GM18507 (cell line): Measurements from ENCODE around the gene PGC.

Source experiments
- DNase-seq: peaks from one replicate; pipeline ENCODE4 v3.0.0; 2011; ENCODE audit warnings: low read depth; ENCODE audit not compliant: insufficient read length; ENCODE audit errors: extremely low spot score
- FAIRE-seq: peaks from 2 replicates; lab custom pipeline; 2011; peaks lifted over from hg19 to GRCh38; lab: Jason Lieb, UNC

Gene PGC

GRCh38 chr6:41733360-41733706 lies 13.9 kb downstream of the PGC start:
- FAIRE-seq (no peak), DNase-seq (no peak)

GRCh38 chr6:41732591-41733359 lies 14.4 kb downstream of the PGC start:
- peak; percentile 98 for FAIRE-seq

GRCh38 chr6:41732149-41732548 lies 15.0 kb downstream of the PGC start:
- FAIRE-seq, result no peak

More at GRCh38 chr6:41732591-41733359, 14.4 kb downstream of the PGC start:
- no peak for DNase-seq

GRCh38 chr6:41731561-41732086 lies 15.6 kb downstream of the PGC start:
- FAIRE-seq, result peak; percentile 12

More at GRCh38 chr6:41732149-41732548, 15.0 kb downstream of the PGC start:
- DNase-seq, result no peak

GRCh38 chr6:41730531-41731436 lies 16.4 kb downstream of the PGC start:
- FAIRE-seq (peak; percentile 78), DNase-seq (no peak)

More at GRCh38 chr6:41731561-41732086, 15.6 kb downstream of the PGC start:
- DNase-seq, result no peak

GRCh38 chr6:41729624-41730023 lies 17.6 kb downstream of the PGC start:
- DNase-seq, result no peak
- FAIRE-seq, result no peak

- DNase-seq (no peak), FAIRE-seq (peak; percentile 5)
These were observed 18.2 kb downstream of the PGC start for GRCh38 chr6:41728954-41729353.

GRCh38 chr6:41728073-41728936 lies 18.9 kb downstream of the PGC start:
- FAIRE-seq (no peak), DNase-seq (no peak)

GRCh38 chr6:41727705-41728072 lies 19.5 kb downstream of the PGC start:
- no peak for FAIRE-seq
- DNase-seq, result no peak

- FAIRE-seq, result no peak
- DNase-seq, result no peak
These were observed 20.3 kb downstream of the PGC start for GRCh38 chr6:41726876-41727275.

GRCh38 chr6:41724586-41725501 lies 22.4 kb downstream of the PGC start:
- FAIRE-seq (no peak), DNase-seq (no peak)

GRCh38 chr6:41724228-41724580 lies 23.0 kb downstream of the PGC start:
- DNase-seq, result no peak
- peak; percentile 72 for FAIRE-seq

- DNase-seq, result peak; percentile 89
- FAIRE-seq, result peak; percentile 93
These were observed 23.5 kb downstream of the PGC start for GRCh38 chr6:41723530-41724227.

- FAIRE-seq (peak; percentile 72), DNase-seq (no peak)
These were observed 24.1 kb downstream of the PGC start for GRCh38 chr6:41722969-41723529.

- peak; percentile 5 for FAIRE-seq
- no peak for DNase-seq
These were observed 25.8 kb downstream of the PGC start for GRCh38 chr6:41721414-41721813.

- DNase-seq, result no peak
- no peak for FAIRE-seq
These were observed 26.4 kb downstream of the PGC start for GRCh38 chr6:41720783-41721182.

- peak; percentile 73 for FAIRE-seq
- DNase-seq, result no peak
These were observed 27.0 kb downstream of the PGC start for GRCh38 chr6:41720262-41720620.
